Measurements from ENCODE around the gene PDLIM5.

The PDLIM5 gene

DNA sequence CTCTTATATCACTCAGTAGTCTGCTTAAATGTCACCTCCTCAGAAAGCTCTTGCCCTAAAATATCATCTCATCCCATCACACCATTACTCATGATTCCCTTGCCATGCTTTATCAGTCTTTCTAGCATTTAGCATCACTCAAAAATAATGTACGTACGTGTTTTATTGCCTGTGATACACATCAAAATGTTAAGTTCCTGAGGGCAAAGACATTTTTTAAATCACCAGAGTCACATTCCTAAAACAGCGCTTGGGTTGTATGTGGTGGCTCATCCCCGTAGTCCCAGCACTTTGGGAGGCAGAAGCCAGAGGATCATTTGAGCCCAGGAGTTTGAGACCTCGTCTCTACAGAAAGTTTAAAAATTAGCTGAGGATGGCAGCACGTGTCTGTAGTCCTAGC lies 21.3 kb upstream of the PDLIM5 start:
- DNase-seq: no peak

DNA sequence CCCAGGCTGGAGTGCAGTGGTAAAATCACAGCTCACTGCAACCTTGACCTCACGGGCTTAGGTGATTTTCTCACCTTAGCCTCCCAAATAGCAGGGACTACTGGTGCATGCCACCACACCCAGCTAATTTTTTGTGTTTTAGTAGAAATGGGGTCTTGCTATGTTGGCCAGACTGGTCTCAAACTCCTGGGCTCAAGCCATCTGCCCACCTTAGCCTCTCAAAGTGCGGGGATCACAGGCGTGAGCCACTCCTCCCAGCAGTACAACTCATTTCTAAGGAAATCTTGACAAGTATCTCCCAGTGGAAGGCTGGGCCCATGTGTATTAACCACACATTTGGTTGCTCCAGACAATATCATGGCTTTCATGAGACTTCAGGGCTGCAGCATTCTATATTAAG lies 20.4 kb upstream of the PDLIM5 start:
- no peak for DNase-seq

- DNase-seq: no peak
Measured at GRCh38 chr4:94434505-94434904, 17.2 kb upstream of the PDLIM5 start.

GRCh38 chr4:94435874-94436273 lies 15.9 kb upstream of the PDLIM5 start:
- DNase-seq: no peak

- no peak for DNase-seq
Measured at GRCh38 chr4:94436512-94436911, 15.2 kb upstream of the PDLIM5 start.

- no peak for DNase-seq
Measured at GRCh38 chr4:94439606-94440005, 12.1 kb upstream of the PDLIM5 start.

DNA sequence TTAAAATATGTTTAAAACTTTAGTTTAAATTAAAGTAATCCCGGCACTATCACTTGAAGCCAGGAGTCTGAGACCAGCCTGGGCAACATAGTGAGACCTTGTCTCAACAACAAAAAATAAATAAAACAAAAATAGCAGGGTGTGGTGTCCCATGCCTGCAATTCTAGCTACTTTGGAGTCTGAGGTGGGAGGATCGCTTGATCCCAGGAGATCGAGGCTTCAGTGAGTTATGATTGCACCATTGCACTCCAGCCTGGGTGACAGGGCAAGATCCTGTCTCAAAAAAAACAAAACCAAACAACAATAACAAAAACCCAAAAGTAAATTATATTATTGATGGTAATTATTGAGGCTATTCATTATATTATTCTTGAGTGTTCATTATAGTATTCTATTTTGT lies 9.9 kb upstream of the PDLIM5 start:
- no peak for DNase-seq

GRCh38 chr4:94442251-94442650 lies 9.5 kb upstream of the PDLIM5 start:
- DNase-seq: no peak

GRCh38 chr4:94446386-94446785 lies 5.4 kb upstream of the PDLIM5 start:
- DNase-seq: no peak

- no peak for DNase-seq
Measured at GRCh38 chr4:94447754-94448411, 3.9 kb upstream of the PDLIM5 start.

DNA sequence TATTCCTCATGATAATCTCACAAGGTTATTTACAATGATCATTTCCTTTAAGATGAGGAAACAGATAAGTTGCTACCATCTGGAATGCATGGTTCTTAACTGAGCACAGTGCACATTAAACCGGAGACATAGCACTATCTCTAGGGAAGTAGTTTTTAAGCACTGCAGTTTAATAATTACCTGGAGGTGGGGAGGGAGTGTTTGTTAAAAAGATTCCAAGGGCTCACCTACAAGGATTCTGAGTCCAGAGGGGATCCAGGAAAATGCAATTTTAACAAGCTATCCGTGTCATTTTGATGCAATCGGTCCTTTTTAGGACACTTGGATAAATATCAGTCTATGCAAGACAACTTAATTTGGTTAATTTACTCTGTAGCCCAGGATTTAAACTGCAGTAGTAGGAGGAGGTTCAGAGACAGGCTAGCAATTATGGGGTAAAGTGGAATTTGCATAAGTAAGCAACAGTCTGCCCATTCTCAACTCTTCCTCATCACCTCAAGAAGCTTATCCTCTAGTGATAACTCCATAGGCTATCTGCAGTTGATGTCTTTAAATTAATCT lies 2.8 kb upstream of the PDLIM5 start:
- no peak for DNase-seq

DNA sequence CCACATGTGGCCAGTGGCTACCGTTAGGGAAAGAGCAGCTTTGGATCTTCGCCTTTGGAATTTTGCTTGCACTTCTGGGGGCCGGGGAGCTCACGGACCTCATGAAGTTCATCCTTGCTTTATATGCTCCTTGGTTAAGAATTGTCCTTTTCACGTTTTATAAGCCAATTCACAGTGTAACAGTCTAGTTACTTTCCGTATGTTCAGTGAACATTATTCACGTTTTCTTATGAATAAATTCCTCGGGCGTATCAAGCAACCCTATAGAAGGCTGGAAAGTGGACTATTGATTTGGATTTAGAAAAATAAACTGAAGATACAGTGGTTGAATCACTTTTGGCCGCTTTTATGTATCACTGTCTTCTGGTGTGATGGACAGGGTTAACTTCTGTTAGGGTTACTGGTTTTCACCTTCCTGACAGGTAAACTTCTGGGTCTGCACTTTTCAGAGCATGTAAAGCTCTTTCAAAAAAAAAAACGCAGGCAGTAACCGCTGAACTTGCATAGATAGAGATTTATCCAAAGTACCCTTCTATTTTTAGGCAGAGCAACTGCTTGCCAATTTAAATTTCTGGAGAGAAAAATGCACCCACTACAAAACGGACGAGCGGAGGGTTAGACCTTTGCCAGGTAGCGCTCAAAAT lies 569 bp upstream of the PDLIM5 start:
- no peak for DNase-seq

DNA sequence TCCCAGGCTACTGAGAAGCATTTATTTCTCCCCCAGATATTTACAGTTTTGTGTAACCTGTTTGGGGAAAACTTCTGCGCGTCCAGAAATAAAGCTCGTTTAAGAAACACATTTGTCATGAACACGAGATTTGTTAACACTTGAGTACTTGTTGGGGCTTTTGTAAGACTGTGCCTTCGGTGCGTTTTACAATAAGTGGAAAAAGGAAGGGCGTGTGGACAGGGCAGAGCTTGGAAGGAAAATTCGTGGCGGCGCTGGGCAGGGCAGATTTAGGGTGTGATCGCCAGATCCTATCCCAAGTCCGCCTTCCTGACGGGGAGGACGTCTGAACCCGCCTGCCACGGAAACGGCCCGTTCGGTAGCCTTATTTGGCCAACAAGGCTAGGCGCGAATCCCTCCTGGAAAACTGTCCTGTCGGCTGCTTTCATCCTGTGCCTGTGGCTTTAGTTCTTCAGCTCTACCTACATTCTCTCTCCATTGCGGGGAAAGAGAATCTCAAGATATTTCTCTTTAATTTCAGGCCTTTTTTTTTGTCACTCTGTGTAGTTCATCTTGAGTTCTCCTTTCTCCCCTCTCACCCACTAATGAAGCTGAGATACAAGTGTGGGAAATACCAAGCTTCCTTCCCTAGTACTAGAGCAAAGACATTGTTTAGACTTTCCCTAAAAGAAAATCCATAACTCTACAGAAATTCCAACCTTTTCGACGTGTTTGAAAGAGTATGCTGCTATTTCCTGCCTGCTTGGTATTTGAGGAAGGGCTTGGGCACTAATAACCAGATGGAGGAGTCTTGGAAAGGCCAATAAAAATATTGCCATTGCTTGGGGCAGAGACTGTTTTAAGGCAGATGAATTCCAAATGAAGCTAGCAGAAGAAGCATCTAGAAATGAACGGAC lies 982 bp downstream of the PDLIM5 start:
- peak; percentile 65 for DNase-seq

GRCh38 chr4:94453391-94453963 lies 1.7 kb downstream of the PDLIM5 start:
- no peak for DNase-seq

DNA sequence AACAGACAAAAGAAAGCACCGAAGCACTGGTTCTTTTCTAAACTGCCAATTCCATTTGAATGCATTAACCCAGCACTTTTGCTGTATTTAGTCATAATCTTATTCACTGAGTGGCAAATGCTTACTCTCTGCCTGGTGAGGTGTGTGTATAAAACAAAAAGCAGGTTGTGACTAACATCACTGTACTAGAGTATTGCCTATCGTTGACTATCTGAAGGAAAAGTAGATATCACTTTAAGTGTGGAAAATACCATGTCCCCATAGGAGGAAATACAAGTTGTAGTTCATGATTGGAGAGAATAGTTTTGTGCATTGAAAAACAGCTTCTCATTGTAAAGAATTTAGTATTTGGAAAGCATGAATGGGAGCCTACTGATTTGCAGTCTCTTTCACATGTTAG lies 2.7 kb downstream of the PDLIM5 start:
- DNase-seq: no peak

DNA sequence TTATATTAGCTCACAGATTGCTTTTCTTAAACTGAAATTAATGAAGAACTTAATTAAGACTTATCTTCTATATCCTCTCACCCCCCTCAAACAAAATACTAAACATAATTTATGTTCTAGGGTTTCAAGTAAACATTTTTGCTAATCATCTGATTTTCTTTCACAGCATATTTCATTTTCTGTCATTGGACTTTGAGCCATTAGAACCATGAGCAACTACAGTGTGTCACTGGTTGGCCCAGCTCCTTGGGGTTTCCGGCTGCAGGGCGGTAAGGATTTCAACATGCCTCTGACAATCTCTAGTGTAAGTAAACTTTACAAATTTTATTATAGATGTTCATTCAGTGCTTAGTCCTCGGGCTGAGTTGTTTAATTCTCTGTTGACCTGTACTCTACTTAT lies 3.3 kb downstream of the PDLIM5 start:
- DNase-seq: no peak

GRCh38 chr4:94457692-94458106 lies 6.0 kb downstream of the PDLIM5 start:
- DNase-seq: peak; percentile 54

DNA sequence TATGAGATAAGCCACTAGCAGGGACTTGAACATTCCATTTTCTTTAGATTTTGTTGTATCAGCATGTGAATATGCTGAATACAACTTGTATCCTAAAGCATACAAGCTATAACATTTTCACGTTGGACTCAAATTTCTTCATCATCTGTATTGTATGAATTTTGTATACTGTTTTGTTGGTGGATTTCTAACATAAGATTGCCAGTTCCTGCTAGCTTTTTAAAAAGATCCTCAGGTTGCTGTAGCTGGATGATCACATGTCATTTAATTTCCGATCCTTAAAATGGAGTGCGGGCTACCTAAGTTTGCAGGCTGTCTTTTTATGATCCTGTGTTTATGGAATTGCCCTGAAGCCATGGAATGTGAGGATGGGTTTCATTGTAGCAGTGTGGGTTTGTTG lies 6.9 kb downstream of the PDLIM5 start:
- no peak for DNase-seq

DNA sequence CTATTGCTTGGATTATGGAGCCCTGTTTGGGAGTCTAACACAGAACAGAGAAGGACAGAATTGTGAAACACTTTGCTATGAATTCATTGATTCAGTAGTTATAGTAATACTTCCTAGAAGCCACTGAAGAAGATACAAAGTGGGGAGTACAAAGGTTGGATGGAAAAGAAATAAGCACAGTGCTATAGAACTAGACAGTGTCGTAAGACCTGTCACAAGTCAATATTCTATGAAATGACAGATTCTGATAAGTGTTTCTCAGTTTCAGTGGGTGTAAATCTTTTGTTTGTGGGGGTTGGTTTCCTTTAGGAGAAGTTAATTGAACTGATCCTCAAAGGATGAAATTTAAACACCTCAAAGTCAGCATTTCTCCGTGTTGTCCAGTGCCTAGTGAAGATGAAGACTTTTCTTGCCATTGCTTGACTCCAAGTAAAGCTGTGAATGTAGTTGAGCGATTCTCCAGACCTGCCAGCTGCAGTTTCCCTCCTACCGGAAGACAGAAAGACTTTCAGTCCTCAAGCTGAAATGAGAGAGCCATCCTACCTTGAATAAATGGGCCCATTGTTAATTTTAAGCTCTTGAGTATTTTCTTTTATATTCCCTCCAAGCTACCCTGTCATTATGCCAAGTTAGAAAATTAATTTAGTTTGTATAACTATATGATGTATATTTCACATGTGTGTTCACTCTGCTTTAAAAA lies 7.9 kb downstream of the PDLIM5 start:
- no peak for DNase-seq

DNA sequence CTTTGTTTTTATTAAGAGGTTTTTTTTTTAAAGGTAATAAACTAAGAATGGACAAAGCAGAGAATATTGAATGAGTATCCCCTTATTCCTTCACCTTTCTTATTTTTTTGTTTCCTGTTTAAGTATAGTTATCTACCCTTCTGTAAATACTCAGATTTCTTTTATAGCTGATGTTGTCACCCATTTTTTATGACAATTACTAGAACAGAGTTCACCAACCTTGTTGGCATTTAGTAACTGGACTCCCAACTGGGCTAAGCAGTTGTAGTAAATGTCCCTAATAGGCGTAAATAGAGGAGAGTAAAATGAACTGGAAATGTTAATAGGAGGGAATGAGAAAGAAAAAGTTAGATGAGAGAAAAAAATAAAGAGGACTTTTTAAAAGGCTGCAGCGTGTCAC lies 9.8 kb downstream of the PDLIM5 start:
- no peak for DNase-seq

GRCh38 chr4:94462572-94462971 lies 10.8 kb downstream of the PDLIM5 start:
- DNase-seq: no peak

GRCh38 chr4:94463771-94464170 lies 12.0 kb downstream of the PDLIM5 start:
- no peak for DNase-seq

DNA sequence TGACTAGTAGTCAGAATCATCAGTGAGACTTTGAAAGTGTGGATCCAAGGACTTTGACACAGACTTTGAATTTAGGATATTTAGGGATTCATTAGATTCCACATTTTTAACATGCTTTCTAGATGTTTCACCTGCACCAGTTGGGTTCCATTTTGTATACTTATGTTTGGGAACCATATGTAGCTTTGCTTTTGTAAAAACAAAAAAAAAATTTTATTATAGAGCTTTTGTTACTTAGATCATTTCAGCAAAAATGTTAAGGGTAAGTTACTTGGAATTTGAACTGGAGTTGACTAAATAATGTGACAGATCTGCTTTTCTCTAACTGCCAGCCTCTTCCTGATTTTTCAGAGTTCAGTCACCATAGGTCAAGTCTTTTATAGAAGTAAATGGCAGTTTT lies 14.6 kb downstream of the PDLIM5 start:
- DNase-seq: no peak
